ENCODE data around the gene AMBRA1. TPM values are rescaled to one million over a fixed set of nuclear protein-coding genes. Genes with fewer than 3 reads are reported as not detected.

AMBRA1 gene
- total RNA-seq, 1 experiment from 2014 or later = 16.1 TPM

DNA sequence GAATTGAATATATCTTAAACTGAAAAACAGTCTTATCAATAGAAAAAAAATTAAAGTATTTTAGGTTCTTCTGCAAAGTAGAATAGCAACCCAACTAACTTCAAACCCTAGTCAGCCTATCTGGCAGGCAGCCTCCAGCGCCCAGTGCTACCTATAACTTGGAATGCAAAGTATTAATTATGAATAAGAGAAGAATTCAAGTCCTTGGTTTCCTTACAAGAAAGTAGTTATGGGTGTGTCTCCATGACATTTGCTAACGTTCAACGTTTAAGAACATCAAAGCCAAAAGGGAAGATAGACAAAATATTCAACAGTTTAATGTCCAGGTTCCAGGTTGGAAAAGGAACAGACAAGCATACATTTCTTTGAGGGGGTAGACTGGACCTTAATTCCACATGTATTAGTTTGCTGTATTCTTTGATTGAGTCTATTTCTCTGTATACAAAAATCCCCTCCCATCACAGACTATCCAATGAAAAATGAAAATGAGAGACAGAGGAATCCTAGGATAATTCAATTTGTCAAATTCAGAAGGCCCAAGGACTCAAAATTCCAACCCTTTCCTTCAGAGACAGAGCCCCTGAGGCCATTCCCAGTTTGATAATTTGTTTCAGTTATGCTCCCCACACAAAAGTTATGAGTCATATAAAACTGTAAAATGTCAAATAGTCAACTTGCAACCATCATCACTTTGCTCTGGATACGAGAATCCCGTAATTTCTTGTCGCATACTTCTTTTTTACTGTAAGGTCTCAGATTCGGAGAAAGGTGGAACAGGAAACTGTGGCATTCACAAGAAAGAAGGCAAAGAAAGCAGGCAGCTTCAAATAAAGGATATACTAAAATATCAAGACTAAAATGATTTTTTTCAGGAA is 118.5 kb downstream of the AMBRA1 start:
- no peak for DNase-seq (ENCODE audit: low read depth)

DNA sequence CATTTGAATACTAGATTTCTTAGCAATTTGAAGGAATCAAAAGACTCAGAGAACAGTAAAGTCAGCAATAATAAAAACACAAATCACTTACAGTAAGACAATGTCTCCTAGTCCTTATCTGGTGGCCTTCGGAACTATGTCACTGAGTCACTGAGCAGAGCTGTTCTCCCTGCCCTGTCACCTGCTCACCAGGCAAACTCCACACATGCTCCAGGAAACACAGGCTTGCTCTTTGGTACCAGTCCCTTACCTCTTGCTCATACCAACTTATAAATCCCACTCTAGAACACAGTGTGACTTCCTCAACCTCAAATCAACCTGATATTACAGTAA is 121.2 kb downstream of the AMBRA1 start:
- no peak for DNase-seq (ENCODE audit: low read depth)

DNA sequence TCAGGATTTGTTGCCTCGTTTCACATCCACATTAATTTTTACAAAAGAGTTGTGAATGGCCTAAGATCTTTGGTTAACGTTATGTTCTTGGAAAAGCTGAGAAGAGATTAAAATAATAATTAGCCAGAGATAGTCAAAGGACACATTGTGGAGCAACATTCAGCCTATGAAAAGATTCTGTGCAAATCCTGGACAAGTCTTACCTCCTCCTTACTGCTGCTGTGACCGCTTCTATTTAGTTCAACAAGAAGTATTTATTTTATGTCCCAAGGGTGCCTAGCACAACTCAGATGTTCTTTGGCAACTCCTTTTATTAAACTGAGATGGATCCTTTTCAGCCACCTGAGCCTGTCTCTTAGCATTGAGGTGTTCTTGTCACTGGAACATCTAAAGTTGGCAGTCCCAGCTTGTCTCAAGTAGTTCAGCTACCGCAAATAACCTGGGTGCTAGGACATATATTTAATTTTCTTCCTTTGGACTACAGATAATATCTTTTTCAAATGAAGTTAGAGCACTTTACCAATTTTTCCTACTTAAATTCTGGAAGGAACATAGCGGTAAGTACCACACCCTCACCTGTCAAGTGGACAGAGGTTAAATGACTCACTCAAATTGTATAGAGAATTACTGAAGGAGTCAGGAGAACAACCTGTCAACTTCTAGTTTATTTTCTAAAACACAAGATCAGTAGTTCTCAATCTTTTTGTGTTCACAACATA is 121.7 kb downstream of the AMBRA1 start:
- DNase-seq (ENCODE audit: low read depth) = no peak

DNA sequence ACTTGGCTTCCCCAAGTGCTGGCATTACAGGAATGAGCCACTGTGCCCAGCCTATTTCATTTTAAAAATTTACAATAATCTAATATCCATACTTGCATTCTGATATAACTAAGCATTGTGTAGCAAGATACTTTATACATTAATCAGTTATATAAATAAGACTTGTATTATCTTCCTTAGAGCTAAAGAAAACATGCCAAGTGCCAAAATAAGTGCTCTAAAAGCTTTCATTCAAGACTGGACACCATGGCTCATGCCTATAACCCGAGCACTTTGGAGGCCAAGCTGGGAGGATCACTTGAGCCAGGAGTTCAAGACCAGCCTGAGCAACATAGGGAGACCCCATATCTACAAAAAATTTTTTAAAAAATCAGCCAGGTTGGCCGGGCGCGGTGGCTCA is 123.9 kb downstream of the AMBRA1 start:
- no peak for DNase-seq (ENCODE audit: low read depth)

DNA sequence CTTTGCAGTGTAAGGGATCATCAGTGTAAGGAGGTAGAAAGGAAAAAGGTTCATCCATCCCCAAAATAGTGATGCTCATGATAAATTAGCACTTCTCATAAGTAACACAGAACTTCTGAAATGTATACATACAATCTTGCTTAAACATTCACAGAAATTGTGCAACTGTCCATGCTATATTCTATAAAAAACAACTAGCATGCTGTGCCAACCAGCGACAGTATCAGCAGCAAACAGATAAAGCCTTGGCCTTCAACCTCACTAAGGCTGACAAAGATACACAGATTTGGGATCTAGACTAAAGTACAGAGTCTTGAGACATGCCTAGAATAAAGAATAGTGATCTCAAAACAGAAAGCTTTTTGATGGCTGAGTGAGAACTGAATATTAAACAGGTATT is 128.1 kb downstream of the AMBRA1 start:
- DNase-seq (ENCODE audit: low read depth) = no peak

DNA sequence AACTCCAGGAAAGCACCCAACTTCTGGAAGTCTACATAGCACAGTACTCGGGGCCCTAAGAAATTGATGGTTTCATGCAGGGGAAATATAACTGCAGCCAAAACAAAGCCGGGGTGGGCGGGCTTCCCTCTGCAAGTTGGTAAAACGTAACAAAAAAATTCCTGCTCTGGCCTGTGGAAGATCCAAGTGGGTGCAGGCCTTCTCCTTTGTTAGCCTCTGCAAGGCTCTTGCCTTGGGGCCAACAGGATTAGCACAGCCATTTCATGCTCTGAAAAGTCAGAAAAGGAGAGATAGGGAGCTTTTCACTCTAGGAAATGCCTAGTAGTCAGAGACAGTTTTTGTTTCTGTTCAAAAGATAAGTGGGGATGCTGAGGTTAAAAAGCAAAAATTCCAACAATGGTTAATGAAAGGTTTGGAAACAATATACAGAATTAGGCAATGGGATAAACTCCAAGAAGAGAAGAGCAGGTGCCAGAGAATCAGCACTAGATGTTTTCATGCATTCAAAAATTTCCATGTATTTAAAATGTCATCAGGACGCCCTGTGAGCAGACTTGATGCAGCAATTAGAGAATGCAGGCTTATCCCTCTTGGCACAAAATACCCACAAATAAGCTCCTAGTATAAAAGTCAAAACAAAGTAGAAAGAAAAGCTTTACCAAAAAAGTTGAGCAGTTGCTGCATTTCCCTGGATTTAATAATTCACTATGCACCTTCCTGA is 130.0 kb downstream of the AMBRA1 start:
- no peak for DNase-seq (ENCODE audit: low read depth)

DNA sequence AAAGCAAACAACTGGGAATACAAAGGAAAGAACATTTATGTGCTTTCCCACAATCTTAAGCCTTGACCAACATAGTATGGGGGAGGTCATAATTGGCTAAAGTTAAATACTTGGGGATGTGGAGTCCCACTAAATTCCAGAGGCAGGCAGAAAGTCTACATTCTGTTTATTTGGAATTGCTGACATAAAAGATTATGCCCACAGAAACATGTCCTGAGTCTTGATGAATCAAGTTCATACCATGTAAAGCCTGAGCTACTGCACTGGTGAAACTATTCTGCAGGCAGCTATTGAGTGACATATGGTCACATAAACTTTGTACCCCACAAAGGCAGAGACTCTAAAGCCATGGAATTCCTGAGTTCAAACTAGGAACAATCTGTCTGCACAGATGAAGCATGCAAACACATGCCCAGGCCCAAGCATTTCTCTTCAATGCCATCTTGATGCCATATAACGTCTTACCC is 132.3 kb downstream of the AMBRA1 start:
- no peak for DNase-seq (ENCODE audit: low read depth)

DNA sequence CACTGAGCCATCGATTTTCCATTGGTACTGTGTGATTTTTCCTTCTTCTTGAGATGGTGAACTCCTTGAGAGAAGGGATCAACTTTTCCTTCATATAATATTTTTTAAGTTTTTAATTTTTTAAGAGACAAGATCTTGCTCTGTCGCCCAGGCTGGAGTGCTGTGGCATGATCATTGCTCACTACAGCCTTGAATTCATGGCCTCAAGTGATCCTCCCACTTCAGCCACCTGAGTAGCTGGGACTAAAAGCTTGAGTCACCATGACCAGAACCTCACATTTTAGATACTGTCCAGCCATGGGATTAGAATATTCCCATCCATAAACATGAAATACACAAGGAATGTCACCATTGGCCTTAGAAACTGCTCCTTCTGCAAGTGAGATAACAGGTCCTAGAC is 135.3 kb downstream of the AMBRA1 start:
- no peak for DNase-seq (ENCODE audit: low read depth)

DNA sequence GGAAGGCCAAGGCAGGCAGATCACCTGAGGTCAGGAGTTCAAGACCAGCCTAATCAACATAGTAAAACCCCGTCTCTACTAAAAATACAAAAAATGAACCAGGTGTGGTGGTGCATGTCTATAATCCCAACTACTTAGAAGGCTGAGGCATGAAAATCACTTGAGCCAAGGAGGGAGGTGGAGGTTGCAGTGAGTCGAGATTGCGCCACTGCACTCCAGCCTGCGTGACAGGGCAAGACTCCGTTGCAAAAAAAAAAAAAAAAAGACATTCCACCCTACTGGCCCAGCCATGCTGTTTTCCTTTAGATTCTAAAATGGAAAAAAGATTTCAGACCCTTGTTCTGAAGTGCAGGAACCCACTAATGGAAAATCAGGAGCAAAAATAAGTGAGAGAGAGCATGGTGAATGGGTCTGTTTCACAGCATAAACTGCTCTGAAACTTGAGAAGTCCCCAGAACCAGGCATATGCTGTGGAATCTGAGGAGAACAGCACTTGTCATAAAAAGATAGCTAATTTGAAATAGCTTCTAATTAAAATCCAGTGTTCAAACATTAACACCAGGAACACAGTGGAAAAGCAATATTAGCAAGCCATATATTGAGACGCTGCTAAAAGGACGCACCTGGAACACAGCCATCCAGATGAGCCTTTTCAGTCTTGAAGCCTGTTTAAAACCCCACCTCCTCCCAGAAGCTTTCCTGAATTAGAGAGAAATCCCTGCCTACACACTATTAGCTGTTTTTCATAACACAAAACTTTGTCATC is 136.0 kb downstream of the AMBRA1 start:
- no peak for DNase-seq (ENCODE audit: low read depth)

DNA sequence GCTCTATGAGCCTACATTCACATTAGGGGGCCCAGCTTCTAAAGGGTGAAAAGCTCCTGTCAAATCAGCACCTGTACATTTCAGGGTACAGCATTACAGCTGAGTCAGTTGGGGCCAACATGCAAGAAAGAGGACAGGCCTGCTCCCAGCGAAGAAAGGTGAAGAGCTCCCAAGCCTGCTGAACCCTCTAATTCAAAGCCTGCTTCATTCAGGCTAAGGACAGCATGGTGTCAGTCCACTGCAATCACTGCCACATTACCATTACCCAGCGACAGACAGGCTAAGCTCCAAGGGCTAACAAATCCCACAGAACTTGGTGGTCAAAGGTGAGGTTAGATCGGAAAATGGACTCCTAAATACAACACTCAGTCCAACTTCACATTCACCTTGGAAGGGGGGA is 136.8 kb downstream of the AMBRA1 start:
- DNase-seq (ENCODE audit: low read depth) = no peak

DNA sequence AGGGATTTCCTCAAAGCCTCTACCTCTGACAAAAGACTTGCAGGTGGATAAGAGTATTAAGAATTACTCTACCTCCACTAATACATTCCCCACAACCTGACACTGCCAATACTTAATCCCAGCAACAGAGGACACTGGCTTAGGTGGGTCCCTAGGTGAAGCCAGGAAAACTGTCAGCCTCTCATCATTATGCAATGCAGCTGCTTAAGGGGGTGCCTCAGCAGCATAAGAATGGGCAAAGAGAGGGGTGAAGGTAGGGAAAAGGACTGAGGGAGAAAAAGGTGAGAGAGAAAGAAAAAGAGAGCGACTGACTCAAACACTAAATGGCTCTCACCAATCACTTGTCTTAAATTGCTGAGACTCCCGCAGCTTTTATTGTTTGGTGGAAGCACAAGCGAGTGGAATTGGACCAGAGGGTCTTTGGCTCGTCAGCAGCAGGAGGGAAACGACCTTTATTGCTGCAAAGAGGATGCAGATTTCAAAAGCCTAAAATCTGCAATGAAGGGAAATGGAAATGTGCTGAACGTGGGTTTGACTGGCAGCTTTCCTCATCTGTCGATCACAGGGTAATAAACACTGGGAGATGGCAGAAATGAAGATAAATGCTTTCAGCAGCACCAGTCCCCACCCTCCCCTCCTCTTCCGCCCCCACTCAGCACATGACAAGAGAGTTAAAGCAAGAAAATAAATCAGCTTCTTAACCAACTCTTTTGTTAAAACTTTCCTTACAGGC is 137.4 kb downstream of the AMBRA1 start:
- DNase-seq (ENCODE audit: low read depth) = no peak

DNA sequence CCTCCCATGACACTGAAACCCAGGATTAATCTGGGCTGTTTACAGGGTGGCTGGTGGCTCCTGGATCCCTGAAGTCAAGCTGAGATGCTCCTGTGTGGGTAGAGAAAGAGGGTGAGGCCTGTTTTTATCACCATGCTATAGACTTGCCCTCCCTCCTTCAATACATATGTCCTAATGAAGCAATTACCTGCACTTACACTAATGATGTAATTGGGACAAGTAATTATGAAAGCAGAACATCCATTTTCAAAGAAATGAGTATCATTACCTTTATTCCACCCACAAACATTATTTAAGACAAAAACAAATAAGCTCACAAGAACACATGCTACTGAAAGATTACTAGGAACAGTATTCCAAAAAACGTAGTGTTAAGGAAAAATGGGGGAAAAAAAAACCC is 138.0 kb downstream of the AMBRA1 start:
- no peak for DNase-seq (ENCODE audit: low read depth)

DNA sequence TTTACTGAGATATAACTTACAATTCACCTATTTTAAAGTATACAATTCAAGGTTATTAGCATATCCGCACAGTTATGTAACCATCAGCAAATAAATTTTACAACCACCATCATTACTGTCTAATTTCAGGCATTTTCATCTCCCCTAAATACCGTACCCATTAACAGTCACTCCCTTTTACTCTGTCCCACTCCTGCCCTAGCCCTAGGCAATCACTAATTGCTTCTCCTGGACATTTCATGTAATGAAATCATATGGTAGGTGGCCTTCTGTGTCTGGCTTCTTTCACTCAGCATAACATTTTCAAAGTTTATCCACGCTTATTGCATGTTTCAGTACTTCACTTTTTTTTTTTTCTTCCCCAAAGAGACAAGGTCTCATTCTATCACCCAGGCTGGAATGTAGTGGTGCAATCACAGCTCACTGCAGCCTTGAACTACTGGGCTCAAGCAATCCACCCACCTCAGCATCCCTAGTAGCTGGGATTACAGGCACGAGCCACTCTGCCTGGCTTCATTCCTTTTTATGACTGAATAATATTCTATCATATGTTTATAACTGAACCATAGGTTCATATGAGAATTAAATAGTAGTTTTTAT is 140.8 kb downstream of the AMBRA1 start:
- no peak for DNase-seq (ENCODE audit: low read depth)

DNA sequence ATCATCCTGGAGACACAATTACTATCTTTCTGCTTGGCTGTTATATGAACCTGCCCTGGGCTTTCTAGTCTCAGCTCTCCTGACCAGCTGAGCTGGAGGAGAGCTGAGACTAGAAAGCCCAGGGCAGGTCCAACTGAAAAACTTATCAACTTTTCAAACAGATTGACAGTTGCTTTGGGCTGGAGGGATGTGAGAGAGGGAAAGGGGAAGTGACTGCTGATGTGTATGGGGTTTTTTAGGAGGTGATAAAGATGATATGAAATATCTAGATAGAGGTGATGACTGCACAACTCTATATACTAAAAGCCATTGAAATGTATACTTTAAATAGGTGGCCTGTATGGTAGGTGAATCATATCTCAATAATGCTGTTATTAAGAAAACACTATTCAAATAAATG is 142.1 kb downstream of the AMBRA1 start:
- no peak for DNase-seq (ENCODE audit: low read depth)

DNA sequence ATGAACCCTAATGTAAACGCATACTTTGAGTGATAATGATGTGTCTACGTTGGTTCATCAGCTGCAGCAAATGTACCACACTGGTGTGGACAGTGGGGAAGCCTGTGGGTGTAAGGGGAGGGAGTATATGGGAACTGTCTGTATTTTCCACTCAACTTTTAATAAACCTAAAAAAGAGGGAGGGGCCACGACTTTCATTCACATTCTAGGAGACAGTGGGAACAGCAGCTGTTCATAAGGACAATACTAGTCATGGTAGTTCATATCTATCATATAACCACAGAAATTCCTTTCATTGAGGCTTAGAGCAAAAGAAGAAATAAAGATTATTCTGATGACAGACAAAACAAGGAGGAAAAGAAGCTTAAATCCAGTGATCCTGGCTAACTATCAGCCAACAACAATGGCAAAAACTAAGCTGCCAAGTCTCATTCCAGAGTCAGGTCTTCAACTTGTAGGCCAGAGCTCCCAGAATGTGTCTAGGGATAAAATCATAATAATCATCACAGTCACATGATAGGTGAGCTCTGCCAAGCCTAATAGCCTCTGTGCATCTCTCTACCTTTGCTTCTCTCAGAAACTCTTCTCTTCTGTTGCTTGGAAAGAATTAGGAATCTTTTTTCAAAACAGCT is 142.9 kb downstream of the AMBRA1 start:
- no peak for DNase-seq (ENCODE audit: low read depth)

DNA sequence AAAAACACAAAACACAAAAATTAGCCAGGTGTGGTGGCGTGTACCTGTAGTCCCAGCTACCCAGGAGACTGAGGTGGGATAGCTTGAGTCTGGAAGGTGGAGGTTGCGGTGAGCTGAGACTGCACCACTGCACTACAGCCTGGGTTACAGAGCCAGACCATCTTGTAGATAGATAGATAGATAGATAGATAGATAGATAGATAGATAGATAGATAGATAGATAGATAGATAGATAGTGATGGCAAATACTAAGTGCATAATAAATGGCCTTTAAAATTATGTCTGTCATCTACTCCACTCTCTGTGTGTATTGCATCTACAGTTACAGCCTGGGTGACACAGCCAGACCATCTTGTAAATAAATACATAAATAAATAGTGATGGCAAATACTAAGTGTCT is 146.3 kb downstream of the AMBRA1 start:
- DNase-seq (ENCODE audit: low read depth) = no peak

DNA sequence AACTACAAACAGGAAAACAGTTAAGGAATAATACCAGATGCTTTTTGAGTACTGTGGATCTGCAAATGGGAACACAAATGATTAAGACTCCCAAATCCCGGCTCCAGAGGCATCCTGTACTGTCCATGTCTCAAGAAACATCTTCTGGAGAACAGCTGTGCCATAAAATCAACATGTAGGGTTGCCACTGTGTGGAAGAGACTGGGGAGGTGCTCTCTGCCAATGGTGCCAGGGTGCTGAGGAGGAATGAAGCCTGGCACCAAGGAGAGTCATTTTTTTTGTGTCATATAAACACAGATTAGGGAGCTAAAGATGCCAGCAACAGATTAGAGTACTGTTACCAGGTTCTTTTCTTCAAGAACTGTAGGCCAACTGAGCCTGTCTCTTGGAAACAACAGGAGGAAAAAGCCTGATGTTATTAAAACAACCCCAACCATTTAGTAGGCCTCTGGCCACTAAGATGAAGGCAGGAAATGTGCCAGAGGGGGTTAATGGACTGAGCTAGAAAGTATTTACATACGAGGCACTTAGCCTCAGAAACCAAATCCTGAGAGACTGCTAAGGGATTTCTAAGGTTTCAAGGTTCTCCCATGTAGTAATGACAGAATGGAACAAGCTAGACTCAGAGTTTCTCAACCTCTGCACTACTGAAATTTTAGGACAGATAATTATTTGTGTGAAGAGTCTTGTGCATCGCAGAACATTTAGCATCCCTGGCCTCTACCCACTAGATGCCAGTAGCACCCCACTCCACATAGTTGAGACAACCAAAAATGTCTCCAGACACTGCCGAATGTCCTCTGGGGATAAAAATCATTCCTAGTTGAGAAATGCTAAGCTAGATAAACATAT is 147.7 kb downstream of the AMBRA1 start:
- no peak for DNase-seq (ENCODE audit: low read depth)

DNA sequence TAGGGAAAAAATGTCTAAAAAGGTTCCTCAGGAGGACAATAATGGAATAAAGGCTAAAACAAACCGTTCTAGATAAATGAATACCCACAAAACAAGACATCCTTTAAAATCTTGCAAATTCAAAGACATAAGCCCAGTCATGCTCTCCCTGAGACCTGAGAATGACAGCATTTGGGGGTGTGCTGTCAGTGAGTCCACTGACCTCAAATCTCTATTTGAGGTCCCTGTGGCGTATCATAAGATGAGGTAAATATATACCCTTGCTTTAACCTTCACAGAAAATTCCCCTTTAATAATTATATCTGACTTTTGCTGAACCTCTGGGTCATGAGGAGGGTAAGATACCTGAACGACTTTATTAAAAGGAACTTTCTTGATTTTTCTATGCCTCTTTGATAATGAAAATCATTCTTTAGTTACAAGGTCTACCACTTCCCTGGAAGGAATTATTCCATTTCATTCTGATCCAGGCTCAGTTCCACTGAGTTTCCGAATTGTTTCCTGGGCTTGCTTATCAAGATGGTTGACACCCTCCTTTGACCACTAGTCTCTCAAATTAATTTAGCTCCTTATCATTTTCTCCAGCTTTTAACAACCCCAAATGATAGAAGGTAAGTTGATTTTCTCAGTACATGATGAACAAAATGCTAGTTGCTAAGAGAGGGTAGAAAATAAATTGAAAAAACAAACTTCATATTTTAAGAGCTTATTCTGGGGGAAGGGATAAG is 148.5 kb downstream of the AMBRA1 start:
- DNase-seq (ENCODE audit: low read depth) = no peak

DNA sequence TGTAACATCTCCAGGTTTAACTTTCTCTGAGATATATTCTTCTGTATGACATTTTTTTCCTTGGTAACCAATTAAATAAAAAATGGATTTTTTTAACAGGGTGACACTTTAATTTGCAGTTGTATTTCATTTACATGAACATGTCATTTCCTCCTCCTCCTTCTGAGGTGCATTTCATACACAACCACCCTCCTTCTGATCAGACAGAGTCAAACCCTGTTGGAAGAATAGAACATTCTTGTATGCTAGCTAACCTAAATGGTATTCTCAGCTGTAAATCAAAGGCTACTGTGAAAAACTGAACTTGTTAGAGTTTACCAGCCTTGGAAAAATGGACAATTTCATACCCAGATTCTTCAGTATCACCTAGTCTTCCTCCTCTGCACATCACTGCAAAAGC is 149.5 kb downstream of the AMBRA1 start:
- no peak for DNase-seq (ENCODE audit: low read depth)
